CD4-positive, alpha-beta T cell treated with Interleukin-2 at 100 ng/mL for 4 hours (primary cell): ENCODE measurements around the gene ANO1.
"Not testable (repeated sequence)": the region's sequence is repeated elsewhere in the genome, so short reads cannot be mapped to it uniquely, and the experiment has no call there.

Experiments used
- DNase-seq: peaks from one replicate; pipeline ENCODE4 v3.0.0-alpha.2; 2020; ENCODE audit warnings: low spot score

ANO1 gene

DNA sequence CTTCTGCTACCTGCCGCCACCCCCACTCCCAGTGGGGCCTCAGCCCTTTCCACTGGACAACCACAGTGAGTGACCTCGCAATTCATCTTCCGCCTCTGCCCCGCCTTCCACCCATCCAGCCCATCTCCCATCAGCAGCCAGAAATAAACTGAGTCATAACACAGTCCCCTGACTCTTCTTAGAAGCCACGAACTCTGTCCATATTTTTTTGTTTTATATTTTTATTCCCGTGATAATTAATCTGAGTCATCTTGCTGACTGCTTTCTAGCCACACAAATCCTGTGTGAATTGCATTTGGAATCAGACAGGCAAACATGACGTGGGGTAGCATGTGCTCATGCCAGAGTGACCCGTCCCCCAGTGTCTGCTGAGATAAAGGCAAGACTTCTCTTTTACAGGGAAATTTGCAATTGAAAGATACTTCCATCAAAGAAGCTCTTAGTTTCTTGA, 132.0 kb downstream of the ANO1 start:
- DNase-seq = no peak

DNA sequence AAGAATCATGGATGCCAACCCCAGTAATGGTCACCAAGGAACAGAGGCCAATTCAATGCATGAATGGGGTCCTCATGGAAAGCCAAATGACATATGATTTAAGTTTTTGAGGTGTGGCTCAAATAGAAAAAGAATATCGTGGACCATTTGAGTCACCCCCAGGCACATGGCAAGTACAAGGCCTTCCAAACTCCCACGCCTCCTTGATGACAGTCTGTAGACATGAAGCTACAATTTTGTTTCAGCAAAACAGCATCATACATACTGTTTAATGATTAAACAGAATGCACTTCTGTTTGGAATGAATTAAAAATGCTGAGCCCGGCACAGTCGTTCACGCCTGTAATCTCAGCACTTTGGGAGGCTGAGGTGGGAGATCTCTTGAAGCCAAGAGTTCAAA, 132.4 kb downstream of the ANO1 start:
- no peak for DNase-seq

DNA sequence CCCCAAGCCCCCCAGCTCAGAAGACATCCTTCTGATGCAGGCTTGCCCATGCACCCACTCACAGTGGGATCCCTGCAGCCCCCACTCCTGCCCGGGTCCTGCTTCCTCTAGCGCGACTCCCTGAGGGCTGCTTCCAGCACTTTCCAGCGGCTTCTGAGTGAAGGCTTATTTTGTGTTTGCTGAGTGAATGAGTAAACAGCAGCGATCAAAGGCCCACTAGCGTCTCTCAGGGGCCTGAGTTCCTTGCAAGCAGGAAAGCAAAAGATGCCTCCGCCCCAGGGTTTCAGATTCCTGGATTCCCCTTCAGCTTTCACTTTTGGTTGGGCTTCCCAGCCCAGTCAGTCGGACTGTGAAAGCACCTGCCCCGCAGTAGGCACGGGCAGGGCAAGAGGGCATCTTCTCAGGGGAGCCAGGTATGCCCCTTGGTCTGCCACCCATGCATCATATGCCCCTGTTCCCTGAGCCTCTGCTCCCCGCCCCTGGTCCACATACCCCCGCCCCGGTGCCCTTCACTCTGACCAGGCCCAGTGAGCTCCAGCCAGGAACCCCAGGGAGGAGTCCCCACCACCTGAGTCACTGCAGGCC, 134.2 kb downstream of the ANO1 start:
- DNase-seq = no peak

DNA sequence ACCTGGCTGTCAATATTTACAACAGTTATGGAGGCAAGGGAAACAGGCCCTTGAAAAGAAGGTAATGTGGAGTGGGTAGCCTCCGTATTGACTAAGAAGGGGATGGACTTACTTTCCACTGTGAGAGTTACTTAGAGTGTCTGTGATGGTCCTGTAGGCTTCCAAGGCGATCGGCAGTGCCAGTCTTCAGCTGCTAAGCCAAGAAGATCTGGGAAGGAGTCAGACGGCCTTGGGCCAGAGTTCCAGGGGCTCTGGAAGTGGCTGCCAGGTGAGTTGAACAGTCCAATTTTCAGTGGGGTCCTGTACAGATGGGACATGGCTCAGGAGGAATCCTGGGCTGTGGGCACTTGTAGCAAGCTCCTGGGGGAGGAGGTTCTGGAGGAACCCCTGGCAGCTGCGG, 139.3 kb downstream of the ANO1 start:
- DNase-seq = not testable (repeated sequence)

DNA sequence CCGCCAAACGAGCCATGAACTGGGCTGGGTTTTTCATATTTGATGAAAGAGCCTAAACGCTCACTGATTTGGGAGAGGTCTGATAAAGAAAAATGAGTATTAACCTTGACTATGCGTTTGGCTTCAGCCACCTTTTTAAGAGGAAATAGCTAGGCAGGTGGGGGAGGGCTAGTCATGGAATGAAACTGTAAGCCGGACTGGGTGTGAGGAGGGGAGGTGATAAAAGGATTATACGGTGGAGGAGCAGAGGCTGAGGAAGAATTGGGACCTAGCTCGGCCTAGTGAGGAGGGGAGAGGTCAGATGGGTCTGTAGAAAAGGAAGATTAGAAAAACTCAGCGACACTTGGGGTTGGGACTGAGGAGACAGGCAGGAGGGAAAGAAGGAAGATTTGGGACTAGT, 140.0 kb downstream of the ANO1 start:
- not testable (repeated sequence) for DNase-seq

DNA sequence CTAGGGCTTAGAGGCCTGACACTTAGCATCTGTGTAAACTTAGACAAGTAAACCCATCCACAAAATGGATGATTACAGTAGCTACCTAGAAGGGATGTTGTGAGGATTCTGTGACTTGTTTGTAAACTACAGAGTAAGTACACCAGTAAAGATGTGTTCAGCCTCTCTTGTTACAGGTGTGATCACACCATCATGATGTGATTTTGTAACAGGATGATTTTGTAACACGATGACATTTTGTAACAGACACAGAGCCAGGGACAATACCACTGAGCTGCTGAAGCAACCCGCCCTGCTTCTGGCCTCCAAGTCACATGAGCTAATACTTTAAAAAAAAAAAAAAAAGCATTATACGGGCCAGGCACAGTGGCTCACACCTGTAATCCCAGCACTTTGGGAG, 142.0 kb downstream of the ANO1 start:
- DNase-seq = no peak

DNA sequence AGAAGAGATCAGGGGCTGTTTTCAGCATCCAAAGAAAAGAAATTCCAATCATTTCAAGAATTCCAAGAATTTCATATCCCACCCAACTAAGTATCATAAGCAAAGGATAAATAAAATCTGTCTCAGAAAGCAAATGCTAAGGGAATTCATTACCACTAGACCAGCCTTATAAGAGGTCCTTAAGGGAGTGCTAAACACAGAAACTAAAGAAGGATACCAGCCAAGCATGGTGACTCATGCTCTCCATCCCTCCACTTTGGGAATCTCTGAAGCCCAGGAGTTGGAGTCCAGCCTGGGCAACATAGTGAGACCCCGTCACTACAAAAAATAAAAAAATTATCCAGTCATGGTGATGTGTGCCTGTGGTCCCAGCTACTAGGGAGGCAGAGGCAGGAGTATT, 142.8 kb downstream of the ANO1 start:
- no peak for DNase-seq

DNA sequence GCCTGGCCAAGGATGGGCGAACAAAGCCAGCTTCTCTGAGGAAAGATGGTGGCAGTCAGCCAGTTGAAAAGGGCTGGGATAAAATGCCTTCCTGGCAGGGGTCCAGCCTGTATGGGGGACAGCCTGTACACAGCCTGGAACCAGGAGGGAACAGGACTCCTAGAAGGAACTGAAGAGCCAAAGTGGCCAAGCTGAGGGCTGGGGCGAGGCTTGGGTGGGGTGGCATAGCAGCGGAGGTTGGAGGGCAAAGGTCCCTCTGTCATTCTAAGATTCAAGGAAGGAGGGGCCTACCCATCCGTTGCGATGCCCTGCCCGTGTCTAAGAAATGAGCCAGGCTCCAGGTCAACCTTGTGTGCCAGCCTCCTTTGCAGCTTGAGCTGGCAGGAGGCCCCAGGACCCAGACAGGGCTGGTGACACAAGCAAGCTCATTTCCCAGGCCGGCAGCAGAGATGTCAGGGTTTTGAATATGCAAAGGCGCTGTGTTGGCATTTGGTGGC, 147.6 kb downstream of the ANO1 start:
- DNase-seq = no peak

DNA sequence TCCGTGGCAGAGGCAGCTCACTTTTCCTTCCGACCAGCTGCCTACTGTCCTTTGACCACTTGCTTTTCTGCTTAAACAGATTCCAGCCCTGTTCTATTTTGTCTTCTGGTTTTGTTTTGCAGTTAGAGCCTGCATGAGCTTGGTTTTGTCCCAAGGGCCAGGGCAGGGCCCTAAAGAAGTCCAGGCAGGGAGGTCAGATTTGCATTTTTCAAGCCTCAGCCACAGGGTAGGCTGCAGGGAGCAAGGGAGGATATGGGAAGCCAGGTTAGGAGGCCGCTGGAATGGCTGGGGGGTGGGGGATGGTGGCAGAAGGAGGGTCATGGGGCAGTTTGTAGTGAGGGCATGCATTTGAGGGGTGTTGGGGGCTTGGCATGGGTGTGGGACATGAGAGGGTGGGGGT, 148.1 kb downstream of the ANO1 start:
- no peak for DNase-seq

DNA sequence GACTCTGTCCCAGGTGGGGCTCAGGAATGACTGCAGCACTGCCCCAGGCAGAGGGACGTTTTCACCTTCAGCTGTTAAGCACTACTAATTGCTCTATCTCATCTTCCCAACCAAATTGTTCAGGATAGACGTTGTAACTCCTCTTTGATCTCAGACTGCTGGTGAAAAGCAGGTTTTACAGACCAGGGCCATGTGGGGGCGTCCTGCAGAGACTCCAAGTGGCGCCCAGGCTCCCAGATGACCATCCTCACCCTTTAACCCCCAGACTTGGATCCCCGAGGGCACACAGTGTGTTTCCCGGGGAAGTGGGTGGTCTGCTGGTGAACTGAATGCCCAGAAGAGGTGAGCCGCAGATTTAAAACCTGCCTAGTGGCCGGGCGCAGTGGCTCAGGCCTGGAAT, 148.8 kb downstream of the ANO1 start:
- no peak for DNase-seq

DNA sequence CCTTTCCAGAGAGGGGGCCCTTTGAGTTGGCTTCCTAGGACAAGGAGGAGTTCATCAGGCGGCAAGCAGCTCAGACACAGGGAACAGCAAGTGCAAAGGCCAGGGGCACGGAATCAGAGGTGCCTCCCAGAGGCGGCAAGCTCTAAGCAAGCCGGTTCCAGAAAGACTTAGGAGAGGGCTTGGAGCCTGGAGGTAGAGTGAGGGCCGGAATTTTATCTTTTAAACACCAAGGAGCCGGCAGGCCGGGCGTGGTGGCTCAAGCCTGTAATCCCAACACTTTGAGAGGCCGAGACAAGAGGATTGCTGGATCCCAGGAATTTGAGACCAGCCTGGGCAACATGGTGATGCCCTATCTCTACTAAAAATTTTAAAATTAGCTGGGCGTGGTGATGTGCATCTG, 151.6 kb downstream of the ANO1 start:
- no peak for DNase-seq

DNA sequence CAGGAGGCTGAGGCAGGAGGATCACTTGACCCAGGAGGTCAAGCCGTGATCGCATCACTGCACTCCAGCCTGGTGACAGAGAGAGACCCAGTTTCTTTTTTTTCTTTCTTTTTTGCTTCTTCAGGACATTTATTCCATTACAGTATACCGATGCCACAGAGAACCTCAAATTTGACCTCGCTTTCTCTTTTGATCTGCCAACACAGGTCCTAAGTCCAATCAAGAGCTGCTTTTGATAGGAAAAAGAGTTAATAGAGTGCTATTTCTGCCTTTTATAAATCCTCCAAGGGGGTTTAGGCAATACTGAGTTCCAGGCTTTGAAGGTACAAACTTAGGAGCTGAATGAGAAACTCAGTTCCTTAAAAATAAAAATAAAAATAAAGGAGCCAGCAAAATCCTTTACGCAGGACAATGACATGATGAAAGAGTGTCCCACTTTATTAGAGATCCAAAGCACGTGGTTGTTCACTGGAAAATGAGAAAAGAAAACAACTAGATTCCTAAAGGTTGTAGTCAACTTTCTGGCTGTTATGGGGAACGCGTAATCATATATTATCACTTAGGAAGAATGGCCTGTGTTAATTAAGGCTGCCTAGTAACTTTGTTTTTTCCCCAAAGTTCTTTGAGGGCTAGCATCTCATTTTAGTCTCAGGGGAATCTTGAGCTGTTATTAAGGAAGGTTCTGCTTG, 152.2 kb downstream of the ANO1 start:
- DNase-seq = no peak

DNA sequence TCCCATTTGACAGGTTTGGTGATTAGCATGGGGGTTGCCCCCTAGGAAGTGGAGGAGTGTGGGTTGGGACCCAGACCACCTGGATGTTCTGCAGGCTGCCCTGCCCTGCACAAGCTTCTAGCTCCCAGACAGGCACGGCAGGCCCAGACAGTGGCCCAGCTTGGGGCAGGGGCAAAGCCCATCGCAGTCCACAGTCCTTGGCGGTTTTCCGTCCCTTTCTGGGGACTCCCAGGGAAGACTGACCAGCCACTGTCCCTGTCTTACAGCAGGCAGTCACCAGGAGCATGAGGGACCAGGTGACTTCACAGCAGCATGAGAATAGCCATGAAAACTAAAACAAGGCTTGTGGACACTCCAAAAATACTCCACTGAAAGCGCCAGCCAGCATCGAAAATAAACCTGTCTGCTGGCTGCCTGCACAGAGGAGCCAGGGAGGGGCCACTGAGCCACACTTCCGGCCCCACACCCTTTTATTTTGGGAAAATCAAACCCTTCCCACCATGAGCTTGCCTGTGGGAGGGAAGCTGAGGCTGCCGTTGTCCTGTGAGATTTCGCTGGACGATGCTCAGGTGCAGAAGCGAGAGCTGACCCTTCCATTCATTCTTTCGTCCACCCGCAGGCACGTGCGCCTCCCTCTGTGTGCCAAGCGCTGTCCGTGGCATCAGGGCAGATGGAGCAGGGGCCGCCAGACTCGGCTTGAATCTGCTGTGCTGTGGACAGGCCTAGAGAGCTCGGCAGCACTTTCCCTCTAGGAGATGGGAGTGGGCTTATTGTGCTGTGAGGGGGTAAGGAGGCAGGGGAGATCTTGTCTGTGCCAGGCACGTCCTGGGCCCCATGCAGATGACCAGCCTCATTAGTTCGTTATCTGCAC, 153.0 kb downstream of the ANO1 start:
- DNase-seq = no peak

DNA sequence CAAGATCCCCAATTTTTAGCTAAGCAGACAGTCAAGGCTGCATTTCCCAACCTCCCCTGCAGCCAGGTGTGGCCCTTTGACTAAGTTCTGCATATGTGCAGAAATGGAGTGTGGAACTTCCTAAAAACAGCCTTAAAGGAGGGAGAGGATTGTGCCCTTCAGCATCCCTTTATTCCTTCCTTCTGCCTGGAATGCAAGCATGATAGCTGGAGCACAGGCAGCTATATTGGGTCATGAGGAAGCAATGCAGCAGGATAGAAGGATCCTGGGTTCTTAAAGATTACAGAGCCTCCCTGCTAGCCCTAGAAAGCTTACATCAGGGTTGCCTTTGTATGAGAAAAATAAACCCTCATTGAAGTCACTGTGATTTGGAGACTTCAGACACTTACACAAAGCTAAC, 154.9 kb downstream of the ANO1 start:
- DNase-seq = no peak

DNA sequence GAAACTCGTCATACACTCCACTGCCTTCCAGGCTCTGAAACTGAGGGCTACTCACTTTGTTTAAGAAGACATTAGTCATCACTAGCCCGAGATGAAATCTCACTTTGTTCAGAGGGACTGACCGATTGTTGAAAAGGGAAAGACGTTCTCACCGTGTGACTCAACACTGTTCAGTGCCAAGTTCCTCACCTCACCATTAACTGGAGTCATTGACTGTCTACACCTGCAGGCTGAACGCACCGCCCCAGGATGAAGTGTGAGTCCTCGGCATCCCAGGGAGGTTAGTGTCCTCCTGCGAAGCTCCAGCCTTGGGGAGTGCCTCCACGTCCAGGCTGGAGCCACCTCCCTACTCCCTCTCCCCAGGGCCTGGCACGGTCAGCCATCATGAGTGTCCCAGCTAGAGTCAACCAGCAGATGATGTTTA, 155.4 kb downstream of the ANO1 start:
- DNase-seq = no peak

DNA sequence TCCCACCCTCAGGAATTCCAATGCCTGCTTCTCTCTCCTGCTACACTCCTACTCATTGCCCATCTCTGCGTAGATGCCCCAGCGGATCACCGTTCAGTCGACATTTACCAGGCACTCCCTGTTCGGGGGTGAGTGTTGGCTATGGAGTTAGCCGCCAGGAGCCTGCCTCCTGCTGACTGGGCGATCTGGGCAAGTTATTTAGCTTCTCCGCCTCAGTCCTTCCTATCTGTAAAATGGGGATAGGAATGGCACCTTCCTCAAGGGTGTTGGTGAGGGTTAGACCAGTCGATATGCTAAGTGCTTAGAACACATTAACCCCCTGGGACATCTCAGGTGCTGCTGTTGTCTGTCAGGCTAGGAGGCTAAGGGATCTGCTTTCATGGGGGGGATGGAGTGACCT, 155.8 kb downstream of the ANO1 start:
- DNase-seq = no peak
